Mucosa of rectum (tissue), 2 donors: ENCODE data around the gene CPM.
"Not testable (repeated sequence)": the region's sequence is repeated elsewhere in the genome, so short reads cannot be mapped to it uniquely, and the experiment has no call there.

ENCODE experiments used
- H3K27ac ChIP-seq, 2 donors: one replicate each; pipeline ENCODE4 v1.7.0; 2013; ENCODE audit warnings: inconsistent platforms in 2 of 2, low read depth in 2 of 2, low read length in 2 of 2
- H3K27me3 ChIP-seq, 2 donors: one replicate each; pipeline ENCODE4 v1.7.0; 2013; ENCODE audit warnings: low read length in 2 of 2; ENCODE audit not compliant: control insufficient read depth in 2 of 2, insufficient read depth in 2 of 2
- H3K36me3 ChIP-seq, 2 donors: one replicate each; pipeline ENCODE4 v1.7.0; 2013; ENCODE audit warnings: low read length in 2 of 2; ENCODE audit not compliant: control insufficient read depth in 2 of 2, insufficient read depth in 2 of 2
- H3K4me1 ChIP-seq, 2 donors: one replicate each; pipeline ENCODE4 v1.7.0; 2013; ENCODE audit warnings: low read length in 2 of 2, mild to moderate bottlenecking in 1 of 2; ENCODE audit not compliant: control insufficient read depth in 2 of 2, insufficient read depth in 2 of 2
- H3K4me3 ChIP-seq, 2 donors: one replicate each; pipeline ENCODE4 v1.7.0; 2013; ENCODE audit warnings: low read length in 2 of 2
- H3K9ac ChIP-seq, 2 donors: one replicate each; pipeline ENCODE4 v1.7.0; 2013; ENCODE audit warnings: low read length in 2 of 2, low read depth in 1 of 2, mild to moderate bottlenecking in 1 of 2
- H3K9me3 ChIP-seq, 2 donors: one replicate each; pipeline ENCODE4 v1.7.0; 2013; ENCODE audit warnings: low read length in 2 of 2; ENCODE audit not compliant: control insufficient read depth in 2 of 2
- donor health status: healthy.
- donor health status: Normal muscosa, but diverticular disease.

CPM gene

DNA sequence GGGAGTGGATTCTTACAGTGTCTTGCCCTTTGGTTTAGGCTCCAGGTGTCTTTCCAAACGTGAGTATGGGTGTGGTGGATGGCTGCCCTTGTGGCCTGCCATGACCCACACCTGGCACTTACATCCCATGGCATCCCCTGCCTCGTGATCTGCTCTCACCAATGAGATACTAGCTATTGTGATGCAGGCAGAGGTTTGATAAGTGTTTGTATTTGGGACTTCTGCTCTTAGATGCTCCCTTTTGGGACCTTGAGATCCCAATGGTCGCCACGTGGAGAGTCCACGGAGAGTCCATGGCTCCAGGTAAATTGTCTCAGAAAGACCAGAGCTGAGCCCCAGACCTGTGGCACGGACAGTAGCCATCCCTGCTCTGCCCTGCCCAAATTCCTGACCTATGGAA, 62.5 kb downstream of the CPM start:
- peaks cover 33 to 47% of the 10 kb centered on the region in 2 donors for H3K36me3 ChIP-seq
- H3K27ac ChIP-seq, result no peak overlapping the region
- no peak overlapping the region for H3K9ac ChIP-seq
- no peak overlapping the region for H3K4me3 ChIP-seq
- no peaks in the 10 kb centered on the region for H3K9me3 ChIP-seq
- H3K27me3 ChIP-seq, result no peaks in the 10 kb centered on the region
- no peaks in the 10 kb centered on the region for H3K4me1 ChIP-seq

- Histone ChIP-seq H3K9ac (no peak overlapping the region), H3K4me3 (no peak overlapping the region), H3K27me3 (no peaks in the 10 kb centered on the region), H3K27ac (no peak overlapping the region), H3K36me3 (peaks cover 33 to 52% of the 10 kb centered on the region in 2 donors), H3K9me3 (no peaks in the 10 kb centered on the region), H3K4me1 (no peaks in the 10 kb centered on the region)
Observed at GRCh38 chr12:68870011-68870410, 63.0 kb downstream of the CPM start.

GRCh38 chr12:68868043-68868790, 64.8 kb downstream of the CPM start:
- no peak overlapping the region for H3K27ac ChIP-seq
- H3K9ac ChIP-seq, result no peak overlapping the region
- no peaks in the 10 kb centered on the region for H3K9me3 ChIP-seq
- peaks cover 33 to 50% of the 10 kb centered on the region in 2 donors for H3K36me3 ChIP-seq
- H3K4me1 ChIP-seq, result no peaks in the 10 kb centered on the region
- no peaks in the 10 kb centered on the region for H3K27me3 ChIP-seq
- H3K4me3 ChIP-seq, result no peak overlapping the region

- no peak overlapping the region for H3K27ac ChIP-seq
- H3K36me3 ChIP-seq, result peaks cover 33 to 55% of the 10 kb centered on the region in 2 donors
Observed at GRCh38 chr12:68867606-68868005, 65.4 kb downstream of the CPM start.

GRCh38 chr12:68866950-68867349, 66.0 kb downstream of the CPM start:
- Histone ChIP-seq H3K4me1 (no peaks in the 10 kb centered on the region), H3K27ac (no peak overlapping the region), H3K9ac (no peak overlapping the region), H3K4me3 (no peak overlapping the region), H3K36me3 (peaks cover 33 to 53% of the 10 kb centered on the region in 2 donors), H3K27me3 (no peaks in the 10 kb centered on the region), H3K9me3 (no peaks in the 10 kb centered on the region)

More at GRCh38 chr12:68867606-68868005, 65.4 kb downstream of the CPM start:
- Histone ChIP-seq H3K27me3 (no peaks in the 10 kb centered on the region), H3K4me3 (no peak overlapping the region), H3K9me3 (no peaks in the 10 kb centered on the region), H3K9ac (no peak overlapping the region), H3K4me1 (no peaks in the 10 kb centered on the region)

GRCh38 chr12:68865399-68866164, 67.4 kb downstream of the CPM start:
- Histone ChIP-seq H3K4me1 (no peaks in the 10 kb centered on the region), H3K9ac (no peak overlapping the region), H3K4me3 (no peak overlapping the region), H3K36me3 (peaks cover 21 to 40% of the 10 kb centered on the region in 2 donors), H3K27me3 (no peaks in the 10 kb centered on the region), H3K27ac (no peak overlapping the region), H3K9me3 (no peaks in the 10 kb centered on the region)

- no peaks in the 10 kb centered on the region for H3K4me1 ChIP-seq
- peaks cover 18 to 33% of the 10 kb centered on the region in 2 donors for H3K36me3 ChIP-seq
- H3K9ac ChIP-seq, result no peak overlapping the region
- H3K27me3 ChIP-seq, result no peaks in the 10 kb centered on the region
- no peak overlapping the region for H3K27ac ChIP-seq
- no peaks in the 10 kb centered on the region for H3K9me3 ChIP-seq
- H3K4me3 ChIP-seq, result no peak overlapping the region
Observed at GRCh38 chr12:68864604-68865003, 68.4 kb downstream of the CPM start.

DNA sequence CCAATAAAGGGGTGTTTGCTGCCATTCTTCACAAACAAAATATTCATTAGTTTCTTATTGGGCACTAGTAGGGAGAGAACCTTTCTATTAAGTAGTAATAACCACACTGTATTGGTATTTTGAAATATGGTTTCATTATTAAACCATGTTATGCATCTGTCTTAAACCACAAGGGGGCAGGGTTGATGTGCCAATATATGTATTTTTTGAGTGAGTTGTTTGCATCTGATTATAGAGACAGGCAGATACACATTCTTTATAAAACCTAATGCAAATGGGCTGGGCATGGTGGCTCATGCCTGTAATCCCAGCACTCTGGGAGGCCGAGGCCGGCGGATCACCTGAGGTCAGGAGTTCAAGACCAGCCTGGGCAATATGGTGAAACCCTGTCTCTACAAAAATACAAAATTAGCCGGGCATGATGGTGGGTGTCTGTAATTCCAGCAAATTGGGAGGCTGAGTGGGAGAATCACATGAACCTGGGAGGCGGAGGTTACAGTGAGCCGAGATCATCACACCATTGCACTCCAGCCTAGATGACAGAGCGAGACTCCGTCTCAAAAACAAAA, 69.0 kb downstream of the CPM start:
- H3K27ac ChIP-seq, H3K4me1 ChIP-seq, H3K9ac ChIP-seq, H3K4me3 ChIP-seq, H3K27me3 ChIP-seq, H3K9me3 ChIP-seq: not testable (repeated sequence)
- H3K36me3 ChIP-seq, result peaks cover 12 to 26% of the 10 kb centered on the region in 2 donors

DNA sequence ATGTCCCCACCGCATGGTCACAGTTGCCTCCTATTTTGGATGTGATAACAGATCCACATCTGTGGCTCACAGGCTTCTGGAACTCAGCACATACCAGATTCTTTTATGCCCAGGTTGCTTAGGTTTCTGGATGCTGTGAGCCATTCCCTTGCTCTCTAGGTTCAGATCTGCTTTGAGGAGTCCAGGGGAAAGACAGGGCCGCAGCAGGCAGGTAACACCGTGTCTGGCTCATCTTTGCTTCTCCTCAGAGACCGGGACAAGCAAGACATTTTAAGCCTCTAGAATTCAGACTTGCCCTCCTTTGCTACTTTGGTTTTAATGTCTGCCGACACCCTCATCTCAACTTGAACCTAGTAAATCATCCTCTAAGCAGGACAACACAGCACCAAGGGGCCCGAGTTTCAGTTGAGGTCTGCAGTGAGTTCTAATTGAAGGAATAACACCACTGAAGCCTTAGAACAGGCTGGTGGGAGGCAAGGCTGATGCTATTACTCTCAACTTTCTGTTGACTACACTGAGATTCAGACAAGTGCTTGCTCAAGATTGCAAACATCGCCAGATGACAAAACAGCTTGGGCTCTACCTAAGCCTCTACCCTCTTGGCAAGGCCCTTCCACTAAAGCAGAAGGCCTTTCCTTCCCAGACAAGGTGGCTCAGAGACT, 69.7 kb downstream of the CPM start:
- Histone ChIP-seq H3K36me3 (peaks cover 7 to 25% of the 10 kb centered on the region in 2 donors), H3K4me3 (no peak overlapping the region), H3K9me3 (no peaks in the 10 kb centered on the region), H3K27me3 (no peaks in the 10 kb centered on the region), H3K27ac (no peak overlapping the region), H3K4me1 (no peaks in the 10 kb centered on the region), H3K9ac (no peak overlapping the region)

GRCh38 chr12:68861890-68862289, 71.1 kb downstream of the CPM start:
- Histone ChIP-seq H3K36me3 (peaks cover 12 to 23% of the 10 kb centered on the region in 2 donors), H3K9ac (no peak overlapping the region), H3K9me3 (no peaks in the 10 kb centered on the region), H3K27me3 (no peaks in the 10 kb centered on the region), H3K27ac (no peak overlapping the region), H3K4me3 (no peak overlapping the region), H3K4me1 (no peaks in the 10 kb centered on the region)
